AG09319 (cell line): Measurements from ENCODE around the gene CYB561A3.
"Not testable (repeated sequence)": the region's sequence is repeated elsewhere in the genome, so short reads cannot be mapped to it uniquely, and the experiment has no call there.

ENCODE experiments used
- DNase-seq: peaks from one replicate; pipeline ENCODE4 v3.0.0-alpha.2; 2010; ENCODE audit warnings: low read depth; ENCODE audit errors: extremely low read depth
- TF ChIP-seq, protein P1 (sequence below): IDR thresholded peaks from 2 replicates; pipeline ENCODE4 v1.5.1; 2011; ENCODE audit warnings: low read depth, mild to moderate bottlenecking, inconsistent platforms, low read length, moderate library complexity

CYB561A3 gene

DNA sequence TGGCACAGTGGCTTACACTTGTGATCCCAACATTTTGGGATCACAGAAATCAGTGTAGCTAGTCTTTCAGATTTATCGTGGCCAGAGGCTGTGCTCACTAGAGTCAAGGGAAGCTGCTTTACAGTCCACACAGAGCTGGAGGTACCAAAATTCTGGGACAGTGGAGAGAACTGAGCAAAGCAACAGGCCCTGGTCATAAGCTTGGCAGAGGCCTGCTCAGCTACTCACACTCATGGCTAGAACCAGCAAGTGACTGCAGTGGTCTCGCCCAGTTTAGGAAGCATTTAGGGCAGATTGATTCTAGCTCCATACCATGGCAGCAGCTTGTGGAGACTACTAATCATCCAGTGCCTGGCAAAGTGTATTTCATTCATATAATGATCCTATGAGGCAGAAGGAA, 39.5 kb upstream of the CYB561A3 start:
- no peak for DNase-seq
- TF ChIP-seq, protein P1, sequence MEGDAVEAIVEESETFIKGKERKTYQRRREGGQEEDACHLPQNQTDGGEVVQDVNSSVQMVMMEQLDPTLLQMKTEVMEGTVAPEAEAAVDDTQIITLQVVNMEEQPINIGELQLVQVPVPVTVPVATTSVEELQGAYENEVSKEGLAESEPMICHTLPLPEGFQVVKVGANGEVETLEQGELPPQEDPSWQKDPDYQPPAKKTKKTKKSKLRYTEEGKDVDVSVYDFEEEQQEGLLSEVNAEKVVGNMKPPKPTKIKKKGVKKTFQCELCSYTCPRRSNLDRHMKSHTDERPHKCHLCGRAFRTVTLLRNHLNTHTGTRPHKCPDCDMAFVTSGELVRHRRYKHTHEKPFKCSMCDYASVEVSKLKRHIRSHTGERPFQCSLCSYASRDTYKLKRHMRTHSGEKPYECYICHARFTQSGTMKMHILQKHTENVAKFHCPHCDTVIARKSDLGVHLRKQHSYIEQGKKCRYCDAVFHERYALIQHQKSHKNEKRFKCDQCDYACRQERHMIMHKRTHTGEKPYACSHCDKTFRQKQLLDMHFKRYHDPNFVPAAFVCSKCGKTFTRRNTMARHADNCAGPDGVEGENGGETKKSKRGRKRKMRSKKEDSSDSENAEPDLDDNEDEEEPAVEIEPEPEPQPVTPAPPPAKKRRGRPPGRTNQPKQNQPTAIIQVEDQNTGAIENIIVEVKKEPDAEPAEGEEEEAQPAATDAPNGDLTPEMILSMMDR = no peak

GRCh38 chr11:61392981-61393595, 31.4 kb upstream of the CYB561A3 start:
- DNase-seq = no peak
- TF ChIP-seq, protein P1 = peak; percentile 31

- TF ChIP-seq, protein P1 = no peak
- DNase-seq = no peak
Observed at GRCh38 chr11:61390161-61390560, 28.5 kb upstream of the CYB561A3 start.

DNA sequence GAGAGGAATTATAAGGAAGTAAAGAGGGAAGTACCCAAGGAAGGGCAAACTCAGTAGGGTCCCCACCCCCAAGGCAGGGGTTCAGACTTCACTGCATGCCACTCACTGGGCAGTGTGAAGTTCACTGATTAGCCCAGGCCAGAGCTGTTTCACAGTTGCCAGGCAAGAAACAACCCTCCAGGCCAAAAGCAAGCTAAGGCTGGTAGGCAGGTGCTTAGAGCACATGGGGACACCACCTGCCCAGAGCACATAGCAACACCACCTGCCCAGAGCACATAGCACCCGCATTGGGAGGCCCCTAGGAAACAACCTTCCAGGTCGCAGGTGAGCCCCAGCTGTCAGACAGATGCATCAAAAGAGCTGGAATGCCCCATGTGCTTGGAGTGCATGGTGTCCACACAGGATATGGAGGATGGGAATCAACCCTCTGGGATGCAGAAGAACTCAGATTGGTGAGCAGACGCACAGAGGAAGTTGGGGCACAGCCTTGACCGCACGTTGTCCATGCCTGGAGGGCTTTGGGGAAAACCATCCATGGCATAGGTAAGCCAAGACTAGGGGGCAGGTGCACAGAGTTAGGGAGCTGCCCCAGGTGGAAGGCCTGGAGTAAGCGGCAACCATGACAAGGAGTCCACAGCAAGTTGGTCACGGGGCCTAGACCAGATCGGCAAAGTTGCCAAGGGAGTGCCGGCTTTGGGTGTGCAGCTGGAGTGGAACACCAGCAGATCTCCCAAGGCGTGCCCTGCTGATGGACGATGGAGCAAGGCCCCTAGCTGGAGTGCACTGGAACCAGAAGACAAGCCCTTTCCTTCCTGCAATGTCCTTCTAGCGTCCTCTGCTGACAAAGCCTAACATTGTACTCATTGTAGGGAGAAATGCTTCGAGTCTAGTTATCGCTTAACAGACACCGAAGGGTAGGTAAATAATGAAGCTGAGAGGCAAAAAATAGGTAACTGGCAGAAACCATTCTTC, 22.9 kb upstream of the CYB561A3 start:
- no peak for DNase-seq
- TF ChIP-seq, protein P1 = peak; percentile 53

DNA sequence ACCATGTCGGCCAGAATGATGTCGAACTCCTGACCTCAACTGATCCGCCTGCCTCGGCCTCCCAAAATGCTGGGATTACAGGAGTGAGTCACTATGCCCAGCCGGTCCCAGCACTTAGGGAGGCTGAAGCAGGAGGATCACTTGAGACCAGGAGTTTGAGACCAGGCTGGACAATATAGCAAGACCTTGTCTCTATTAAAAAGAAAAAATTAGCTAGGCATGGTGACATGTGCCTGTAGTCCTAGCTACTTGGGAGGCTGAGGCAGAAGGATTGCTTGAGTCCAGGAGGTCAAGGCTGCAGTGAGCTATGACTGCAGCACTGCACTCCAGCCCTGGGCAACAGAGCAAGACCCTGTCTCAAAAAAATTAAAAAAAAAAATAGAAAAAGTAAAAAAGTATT, 22.2 kb upstream of the CYB561A3 start:
- not testable (repeated sequence) for DNase-seq

GRCh38 chr11:61380884-61381283, 19.2 kb upstream of the CYB561A3 start:
- TF ChIP-seq, protein P1 = no peak
- DNase-seq = no peak

GRCh38 chr11:61378713-61379313, 17.1 kb upstream of the CYB561A3 start:
- peak; percentile 93 for DNase-seq
- TF ChIP-seq, protein P1 = no peak
